Inflammatory macrophage treated with lipopolysaccharide for 4 hours (primary cell): ENCODE results near the gene RHBDF2.
"Not testable (repeated sequence)": the region's sequence is repeated elsewhere in the genome, so short reads cannot be mapped to it uniquely, and the experiment has no call there.

Experiments
- DNase-seq: peaks from one replicate; pipeline ENCODE4 v3.0.0-alpha.2; 2020

Gene RHBDF2

DNA sequence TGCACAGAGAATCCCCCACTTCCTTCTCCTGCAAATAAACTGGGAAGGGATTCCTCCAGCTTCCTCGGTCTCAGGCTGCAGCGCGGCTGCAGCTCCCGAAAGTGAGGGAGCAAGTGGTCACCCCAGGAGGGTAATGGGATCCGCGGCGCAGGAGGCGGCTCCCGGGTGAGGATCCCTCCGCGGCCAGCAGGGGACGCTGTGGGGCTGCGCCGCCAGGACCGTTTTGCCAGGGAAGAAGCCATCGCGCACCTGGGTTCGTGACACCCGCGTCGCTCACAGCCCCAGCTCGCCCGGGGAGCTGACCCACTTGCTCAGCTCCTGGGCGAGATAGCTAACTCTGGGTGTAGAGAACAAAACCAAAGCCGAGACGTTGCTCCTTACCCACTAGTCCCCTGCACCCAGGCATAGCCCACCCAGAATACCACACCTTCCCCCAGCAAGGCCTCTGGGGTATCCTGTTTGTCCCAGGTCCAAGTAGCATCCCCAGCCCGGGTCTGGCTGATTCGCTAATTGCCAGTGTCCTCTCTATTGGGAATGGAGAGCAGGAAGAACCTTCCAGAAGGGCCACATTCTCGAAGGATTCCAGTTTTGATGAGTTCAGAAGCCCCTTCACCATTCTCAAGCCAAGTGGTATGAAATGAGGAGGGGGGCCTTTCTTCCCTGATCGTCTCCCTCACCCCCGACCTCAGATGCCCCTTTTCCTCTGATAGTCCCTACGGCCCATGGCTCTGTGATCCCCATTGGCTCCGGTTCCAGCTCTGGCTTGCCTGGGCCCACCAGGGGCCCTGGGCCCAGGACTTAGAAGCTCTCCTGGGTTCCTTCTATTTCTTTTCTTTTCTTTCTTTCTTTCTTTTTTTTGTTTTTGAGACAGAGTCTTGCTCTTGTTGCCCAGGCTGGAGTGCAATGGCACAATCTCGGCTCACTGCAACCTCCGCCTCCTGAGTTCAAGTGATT, 22.1 kb upstream of the RHBDF2 start:
- peak; percentile 50 for DNase-seq

DNA sequence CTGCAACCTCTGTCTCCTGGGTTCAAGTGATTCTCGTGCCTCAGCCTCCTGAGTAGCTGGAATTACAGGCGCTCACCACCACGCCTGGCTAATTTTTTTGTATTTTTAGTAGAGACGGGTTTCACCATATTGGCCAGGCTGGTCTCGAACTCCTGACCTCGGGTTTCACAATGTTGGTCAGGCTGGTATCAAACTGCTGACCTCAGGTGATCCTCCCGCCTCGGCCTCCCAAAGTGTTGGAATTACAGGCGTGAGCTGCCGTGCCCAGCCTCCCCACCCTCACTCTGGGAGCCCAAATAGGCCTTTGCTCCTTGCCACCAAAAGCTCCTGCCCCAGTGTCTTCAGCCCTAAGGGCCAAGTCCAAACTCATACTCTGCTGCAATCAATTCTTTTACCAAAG, 20.5 kb upstream of the RHBDF2 start:
- DNase-seq = not testable (repeated sequence)

DNA sequence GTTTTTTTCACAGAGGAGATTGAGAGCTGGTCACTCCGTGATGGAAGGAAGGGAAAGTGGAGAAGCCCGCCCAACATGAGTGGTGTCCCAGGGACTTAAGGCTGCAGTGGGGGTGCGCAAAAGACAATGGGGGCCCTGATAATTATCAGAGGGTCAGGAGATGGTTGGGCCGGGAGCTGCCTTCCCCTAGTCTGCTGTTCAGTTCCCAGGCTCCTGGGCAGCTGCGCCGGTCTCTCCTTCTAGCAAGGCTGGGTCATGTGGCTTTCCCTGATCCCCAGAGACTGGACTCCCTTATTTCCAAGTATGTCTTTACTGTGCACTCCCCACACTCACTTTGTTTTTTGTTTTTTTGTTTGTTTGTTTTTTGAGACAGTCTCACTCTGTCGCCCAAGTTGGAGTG, 20.0 kb upstream of the RHBDF2 start:
- no peak for DNase-seq

DNA sequence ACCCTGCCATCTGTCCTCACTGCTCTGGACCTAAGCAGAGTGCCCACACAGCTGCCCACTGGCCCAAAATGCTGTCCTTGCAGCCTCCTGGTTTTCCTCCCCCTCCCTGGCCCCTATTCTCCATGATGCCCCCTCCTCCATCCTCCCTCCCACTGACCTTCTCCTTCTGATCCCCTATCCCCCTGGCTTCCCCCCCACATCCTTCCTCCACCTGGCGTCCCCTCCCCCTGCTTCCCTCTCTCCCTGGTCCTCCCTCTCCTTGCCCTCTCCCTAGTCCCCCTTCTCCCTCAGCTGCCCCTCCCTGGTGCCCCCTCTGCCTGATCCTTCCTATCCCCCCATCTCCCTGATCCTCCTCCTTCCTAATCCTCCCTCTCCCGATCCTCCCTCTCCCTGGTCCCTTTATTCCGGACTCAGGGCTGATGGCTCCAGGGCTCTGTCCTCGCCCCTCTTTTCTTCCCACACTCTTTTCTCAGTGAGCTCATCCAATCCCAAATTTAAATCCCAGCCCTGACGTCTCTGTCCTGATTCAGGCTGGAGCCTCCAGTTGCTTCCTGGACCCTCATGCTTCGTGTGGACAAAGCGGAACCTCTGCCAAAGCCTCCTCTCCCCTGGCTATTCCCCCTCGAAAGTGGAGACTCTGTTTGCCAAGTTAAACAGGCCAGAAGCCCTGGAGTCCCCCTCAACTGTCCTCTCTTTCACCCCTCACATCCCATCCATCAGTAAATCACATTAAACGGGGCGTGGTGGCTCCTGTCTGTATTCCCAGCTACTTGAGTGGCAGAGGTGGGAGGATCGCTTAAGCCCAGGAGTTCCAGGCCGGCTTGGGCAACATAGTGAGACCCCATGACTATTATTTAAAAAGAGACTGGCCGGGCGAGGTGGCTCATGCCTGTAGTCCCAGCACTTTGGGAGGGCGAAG, 18.1 kb upstream of the RHBDF2 start:
- DNase-seq = no peak

DNA sequence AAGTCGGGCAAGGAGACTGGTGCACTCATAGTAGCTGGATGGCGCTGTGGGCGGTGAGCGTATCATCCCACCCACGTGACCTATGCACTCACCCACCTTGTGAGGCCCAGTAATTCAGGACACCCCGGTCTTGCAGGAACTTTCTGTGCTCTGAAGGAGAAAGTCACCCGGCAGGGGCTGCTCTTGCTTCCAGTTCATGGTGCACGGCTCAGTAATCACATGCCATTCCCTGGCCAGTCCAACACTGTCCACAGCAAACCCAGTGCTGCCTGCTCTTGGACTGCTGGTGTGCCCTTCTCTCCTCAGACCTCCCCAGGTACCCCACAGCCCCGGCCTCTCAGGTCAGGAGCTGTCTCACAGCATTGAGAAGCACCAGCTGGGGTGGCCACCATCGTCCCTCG, 16.4 kb upstream of the RHBDF2 start:
- peak; percentile 92 for DNase-seq

DNA sequence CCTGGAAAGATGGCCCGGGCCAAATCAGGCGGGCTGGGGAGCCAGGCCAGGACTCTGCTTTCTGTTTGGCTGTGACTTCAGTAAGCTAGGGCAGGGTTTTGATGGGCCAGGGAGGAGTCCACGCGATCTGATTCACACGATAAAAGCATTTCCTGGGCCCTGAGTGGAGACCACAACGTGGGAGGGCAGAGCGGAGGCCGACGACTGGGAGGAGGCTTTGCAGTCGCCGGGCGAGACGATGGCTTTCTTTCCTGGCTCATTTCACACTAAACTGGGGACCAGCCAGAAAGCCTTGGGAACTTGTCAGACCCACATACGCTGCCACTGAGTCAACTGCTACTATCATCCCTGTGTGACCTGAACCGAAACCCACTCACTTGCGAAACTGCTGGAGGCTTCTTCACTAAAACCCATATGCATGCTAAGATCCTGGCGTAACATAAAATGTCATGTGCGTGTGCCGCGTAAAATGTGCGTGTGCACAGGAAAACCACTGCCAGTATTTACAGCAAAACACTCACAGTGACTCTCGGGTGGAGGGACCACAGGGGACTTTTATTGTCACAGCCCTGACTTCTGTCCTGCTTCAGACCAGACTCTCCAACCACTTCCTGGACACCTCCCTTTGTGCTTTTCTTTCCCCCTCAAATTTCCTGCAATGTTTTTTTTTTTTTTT, 14.2 kb upstream of the RHBDF2 start:
- peak; percentile 99 for DNase-seq

DNA sequence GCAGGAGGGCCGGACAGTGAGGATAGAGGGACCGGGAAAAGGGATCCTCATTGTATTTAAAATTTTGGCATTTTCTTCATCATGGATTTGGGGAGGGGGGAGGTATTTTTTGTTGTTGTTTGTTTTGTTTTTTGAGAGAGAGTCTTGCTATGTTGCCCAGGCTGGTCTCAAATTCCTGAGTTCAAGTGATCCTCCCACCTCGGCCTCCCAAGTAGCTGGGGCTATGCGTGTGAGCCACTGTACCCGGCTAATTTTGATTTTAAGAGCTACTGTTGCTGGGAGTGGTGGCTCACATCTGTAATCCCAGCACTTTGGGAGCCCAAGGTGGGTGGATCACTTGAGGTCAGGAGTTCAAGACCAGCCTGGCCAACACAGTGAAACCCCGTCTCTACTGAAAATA, 13.1 kb upstream of the RHBDF2 start:
- not testable (repeated sequence) for DNase-seq

DNA sequence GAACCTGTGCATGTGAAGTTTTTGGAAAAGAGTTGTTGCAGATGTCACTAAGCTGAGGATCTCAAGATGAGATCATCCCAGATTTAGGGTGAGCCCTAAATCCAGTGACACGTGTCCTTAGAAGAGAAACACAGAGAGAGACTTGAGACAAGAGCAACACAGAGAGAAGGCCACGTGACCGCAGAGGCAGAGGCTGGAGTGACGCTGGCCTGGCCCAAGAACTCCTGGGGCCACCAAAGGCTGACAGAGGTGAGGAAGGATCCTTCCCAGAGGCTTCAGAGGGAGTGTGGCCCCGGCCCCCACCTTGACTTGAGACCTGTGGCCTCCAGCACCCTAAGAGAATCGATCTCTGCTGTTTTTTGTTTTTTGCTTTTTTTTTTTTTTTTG, 12.1 kb upstream of the RHBDF2 start:
- DNase-seq = no peak

DNA sequence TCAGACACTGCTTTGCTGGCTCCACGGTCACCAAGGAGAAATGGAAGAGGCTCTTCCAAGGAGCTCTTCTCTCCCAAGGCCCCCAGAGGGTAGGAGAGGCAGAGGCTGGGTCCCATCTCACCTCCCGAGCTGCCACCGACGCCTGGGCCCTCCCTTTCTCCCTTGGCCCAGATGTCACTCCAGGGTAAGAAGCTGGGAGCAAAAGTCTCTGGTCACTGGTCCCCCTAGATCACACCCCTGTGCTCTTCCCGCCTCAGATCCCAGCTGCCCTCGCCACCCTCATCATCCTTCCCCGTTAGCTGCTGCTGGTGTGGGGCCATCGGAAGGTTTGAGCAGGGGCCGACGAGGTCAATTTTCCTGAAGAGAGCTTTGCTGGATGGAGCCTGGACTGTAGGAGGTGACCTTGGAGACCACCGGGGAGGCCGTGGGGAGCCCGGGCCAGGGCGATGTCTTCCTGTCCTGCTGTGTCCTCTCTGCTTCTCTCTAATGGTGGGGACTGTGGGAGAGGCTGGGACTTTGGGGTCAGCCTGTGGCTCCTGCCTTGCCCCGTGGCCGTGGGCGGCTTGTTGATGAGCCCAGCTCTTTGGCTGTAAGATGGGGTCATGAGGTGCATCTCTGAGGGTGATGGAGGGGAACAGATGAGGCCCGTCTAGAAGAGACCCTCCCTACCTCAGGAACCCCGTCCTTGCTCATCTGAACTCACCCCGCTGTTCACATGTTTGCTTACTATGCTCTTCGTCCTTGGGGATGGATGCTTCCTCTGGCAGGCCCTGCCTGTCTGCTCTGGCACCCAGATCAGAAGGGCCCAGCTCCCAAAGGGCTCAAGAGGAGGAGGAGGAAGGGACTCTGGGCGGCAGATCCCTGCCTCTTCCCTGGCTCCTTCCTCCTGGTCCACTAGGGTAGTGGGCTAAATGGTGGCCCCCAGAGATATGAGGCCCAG, 11.4 kb upstream of the RHBDF2 start:
- DNase-seq = no peak

DNA sequence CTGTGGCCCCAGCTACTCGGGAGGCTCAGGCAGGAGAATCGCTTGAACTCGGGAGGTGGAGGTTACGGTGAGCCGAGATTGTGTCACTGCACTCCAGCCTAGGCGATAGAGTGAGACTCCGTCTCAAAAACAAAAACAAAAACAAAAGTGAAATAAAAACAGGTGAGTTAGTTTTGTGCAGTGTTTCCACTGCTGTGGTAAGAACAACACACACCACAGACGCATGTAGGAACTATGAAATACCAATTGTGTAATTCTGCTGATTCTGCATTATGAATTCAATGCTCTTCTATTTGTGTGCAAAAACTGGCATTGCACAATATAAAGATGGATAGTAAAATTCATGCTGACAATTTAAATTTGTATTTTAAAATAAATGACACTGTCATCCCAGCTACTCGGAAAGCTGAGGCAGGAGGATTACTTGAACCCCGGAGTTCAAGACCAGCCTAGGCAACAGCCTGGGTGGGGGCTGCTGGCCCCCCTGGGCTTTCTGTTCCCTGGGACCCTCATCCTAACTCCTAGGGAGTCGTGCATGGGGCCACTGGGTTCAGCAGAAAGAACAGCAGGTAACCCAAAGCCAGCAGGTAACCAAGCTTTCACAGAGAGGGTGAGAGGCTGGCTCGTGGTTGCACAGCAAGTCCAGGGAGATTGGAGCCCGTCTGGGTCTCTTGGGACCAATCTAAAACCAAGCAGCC, 10.6 kb upstream of the RHBDF2 start:
- DNase-seq = peak; percentile 90

DNA sequence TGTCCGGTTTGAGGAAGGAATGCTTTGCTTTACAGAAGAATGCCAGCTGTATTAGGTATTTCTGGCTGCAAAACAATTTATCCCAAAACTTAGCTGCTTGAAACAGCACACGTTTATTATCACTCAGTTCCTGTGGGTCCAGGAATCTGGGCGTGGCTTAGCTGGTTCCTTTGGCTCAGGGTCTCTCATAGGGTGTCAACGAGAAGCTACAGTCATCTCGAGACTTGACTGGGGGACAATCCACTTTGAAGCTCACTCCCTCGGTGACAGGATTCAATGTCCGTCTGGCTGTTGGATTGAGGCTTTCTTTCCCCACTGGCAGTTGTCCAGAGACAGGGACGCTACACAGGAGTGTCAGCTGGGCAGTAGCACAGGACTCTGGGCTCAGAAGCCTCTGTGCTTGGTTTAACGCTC, 9.6 kb upstream of the RHBDF2 start:
- no peak for DNase-seq

DNA sequence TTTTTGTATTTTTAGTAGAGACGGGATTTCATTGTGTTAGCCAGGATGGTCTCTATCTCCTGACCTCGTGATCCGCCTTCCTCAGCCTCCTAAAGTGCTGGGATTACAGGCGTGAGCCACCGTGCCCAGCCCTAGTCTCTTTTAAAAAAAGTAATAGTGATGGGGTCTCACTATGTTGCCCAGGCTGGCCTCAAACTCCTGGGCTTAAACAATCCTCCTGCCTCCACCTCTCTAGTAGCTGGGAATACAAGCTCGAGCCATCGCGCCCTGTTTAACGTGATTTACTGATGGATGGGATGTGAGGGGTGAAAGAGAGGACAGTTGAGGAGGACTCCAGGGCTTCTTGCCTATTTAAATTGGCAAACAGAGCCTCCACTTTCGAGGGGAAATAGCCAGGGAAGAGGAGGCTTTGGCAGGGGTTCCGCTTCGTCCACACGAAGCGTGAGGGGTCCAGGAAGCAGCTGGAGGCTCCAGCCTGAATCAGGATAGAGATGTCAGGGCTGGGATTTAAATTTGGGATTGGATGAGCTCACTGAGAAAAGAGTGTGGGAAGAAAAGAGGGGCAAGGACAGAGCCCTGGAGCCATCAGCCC, 7.3 kb upstream of the RHBDF2 start:
- DNase-seq = not testable (repeated sequence)

DNA sequence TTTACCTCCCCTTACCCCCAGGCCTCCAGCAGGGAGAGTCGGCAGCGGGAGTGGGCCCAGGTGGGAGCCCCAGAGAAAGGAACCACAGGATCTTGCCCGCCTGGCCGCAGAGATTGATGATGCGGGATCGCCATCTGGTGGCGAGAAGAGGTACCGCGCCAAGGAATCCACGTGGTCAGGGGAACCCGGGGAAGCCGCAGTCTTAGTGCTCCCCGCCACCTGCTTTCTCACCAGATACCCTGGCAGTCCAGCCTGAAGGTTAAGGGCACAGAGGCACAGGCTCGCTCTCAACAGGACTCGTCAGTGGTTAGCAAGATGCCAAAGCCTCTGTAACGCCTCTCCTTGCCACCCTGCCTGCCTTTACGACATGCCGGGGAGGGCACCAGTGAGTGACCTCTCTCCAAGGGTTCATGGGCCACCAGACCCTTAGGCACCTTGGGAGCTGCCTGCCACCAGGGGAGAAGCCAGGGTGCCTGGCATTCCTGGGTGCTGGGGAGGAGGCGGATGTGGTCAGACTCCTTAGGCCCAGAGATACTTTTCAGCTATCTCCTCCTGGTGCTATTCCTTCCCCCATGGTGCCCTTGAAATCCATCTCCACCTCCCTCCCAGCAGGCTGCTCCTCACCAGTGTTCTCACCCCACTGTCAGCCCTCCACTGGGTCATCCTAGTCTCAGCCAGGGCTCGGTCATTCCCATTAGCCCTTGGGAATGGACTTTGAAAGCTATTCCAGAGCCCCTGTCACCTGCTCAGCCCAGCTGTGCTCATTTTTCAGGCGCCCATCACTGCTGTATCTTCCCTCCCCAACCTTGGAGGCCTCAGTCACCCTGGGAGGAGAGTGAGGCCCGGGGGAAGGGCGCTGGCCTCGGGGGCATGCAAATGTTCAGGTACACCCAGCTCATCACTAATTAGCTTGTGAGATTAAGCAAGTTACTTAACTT, 5.5 kb upstream of the RHBDF2 start:
- DNase-seq = peak; percentile 58

DNA sequence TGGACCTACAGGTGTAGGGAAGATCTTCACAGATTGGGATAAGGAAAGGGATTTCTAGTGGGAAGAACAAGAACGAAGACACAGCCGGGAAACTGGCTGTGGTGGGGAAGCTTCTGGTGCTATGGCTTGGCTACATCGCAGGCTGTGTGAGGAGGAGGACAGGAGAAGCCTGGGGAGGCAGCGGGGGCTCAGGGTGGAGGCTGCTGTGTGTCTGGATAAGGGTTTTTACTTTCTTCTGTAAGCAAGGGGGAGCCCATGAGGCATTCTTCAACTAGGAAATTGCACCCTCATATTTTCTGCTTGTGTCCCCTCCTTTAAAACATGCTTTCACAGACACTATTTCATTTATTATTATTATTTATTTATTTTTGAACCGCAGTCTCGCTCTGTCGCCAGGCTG, 2.9 kb upstream of the RHBDF2 start:
- peak; percentile 42 for DNase-seq

DNA sequence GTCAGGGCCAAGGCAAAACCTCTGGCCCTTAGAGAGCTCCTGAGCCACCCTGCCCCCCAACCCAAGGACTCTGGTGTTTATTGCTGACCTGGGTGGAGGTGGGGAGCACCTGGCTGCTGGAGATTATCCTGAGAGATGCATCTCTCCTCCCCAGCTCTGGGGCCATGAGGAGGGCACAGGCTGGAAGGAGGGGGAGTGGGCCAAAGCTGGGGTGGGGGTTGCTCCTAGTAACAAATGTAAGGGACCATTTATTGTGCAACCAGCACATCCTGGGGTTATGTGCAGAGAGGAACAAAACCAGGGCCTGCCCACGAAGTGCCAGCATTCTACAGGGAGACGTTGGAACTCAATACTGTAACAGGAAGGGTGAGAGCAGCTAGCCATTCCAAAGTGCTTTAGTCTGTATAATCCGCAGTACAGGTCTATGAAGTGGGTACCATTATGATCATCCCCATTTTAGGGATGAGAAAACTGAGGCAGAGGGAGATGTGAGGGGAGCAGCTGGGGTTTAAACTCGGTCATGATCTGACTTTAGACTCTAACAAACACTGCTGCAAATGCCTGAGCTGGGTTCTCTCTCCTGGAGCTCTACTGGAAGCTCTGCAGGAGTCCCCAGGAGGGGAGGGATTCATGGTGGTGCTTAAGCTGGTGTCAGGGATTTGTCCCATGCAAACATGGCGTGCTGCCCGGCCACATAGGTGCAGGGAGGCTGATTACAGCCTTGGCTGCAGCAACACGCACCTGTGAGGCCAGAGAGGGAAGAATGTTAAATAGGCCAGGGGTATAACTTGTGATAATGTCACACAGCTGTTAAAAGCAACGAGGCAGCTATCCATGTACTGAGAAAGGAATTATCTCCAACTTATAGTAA, 1.4 kb upstream of the RHBDF2 start:
- peak; percentile 33 for DNase-seq

DNA sequence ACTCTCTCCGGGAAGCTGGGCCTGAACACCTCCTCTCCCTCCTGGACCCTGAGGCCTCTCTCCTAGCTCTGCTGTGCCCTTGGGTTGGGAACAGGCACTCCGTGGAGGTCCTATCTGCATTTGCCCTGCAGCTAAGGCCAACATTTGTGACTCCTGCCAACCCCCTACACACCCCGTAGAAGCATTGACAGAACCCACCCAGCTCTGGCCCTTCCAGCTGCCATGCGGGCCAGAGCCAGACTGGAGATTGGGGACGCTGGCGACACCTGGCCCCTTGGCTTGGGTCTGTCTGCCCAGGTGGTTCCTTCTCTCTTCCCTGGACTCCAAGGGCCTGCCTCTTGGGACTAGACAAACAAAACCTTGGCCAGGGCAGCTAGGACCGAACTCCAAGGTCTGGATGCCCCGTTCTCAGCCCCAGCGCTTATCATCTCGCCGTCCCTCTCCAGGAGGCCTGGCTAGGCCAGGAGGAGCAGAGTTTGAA, 644 bp upstream of the RHBDF2 start:
- DNase-seq = no peak

DNA sequence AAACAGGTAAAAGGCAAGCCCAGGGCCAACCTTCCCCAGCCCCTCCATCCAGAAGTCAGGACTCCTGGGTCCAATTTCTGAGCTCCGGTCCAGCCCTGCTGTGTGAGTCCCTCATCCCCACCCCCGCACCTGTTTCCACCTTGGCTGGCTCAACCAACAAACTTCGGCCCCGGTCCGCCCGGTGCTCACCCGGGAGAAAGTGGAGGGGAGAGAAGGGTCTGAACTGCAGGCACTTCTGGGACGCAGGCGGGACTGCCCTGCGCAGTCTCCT, 541 bp downstream of the RHBDF2 start:
- no peak for DNase-seq

DNA sequence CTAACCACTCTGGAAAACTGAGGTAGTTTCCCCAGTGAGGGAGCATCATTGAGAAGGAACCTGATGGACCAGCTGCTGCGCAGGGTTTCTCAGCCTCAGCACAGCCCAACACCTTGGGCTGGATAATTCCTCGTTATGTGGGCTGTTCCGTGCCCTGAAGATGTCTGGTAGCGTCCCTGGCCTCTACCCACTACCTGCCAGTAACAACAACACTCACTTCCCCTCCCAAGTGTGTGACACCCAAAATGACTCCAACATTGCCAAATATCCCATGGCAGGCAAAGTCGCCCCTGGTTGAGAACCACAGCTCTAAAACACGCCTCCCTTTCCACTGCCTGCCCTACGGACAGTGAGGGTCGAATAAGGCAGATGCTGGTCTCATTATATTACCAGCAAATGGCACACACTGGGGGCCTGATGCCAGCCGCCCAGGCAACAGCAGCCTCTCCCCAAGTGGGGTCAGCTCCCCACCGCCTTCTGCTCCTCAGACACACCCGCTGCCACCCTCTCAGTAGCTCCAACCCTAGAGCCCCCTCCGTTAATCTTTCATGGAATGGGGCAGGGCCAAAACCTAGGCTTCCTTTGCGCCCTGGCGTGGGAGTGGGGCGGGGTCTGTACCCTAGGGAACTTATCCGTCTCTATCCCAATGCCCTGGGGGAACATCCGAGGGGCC, 1.0 kb downstream of the RHBDF2 start:
- peak; percentile 75 for DNase-seq
